NT2/D1 (cell line): ENCODE results near the gene TGM6.

Experiments
- DNase-seq: peaks from one replicate; pipeline ENCODE4 v3.0.0-alpha.2; 2011; ENCODE audit warnings: low read depth, low spot score
- H3K27me3 ChIP-seq: 2 replicates; pipeline ENCODE4 v1.6.0; 2011; ENCODE audit warnings: mild to moderate bottlenecking; ENCODE audit not compliant: insufficient read length, insufficient read depth
- H3K36me3 ChIP-seq: 2 replicates; pipeline ENCODE4 v1.6.1; 2011; ENCODE audit warnings: mild to moderate bottlenecking, low read length, mixed read lengths; ENCODE audit not compliant: insufficient read depth, insufficient read length
- H3K4me1 ChIP-seq: 2 replicates; pipeline ENCODE4 v1.5.1; 2011; ENCODE audit not compliant: insufficient read depth, insufficient read length
- H3K4me3 ChIP-seq: 2 replicates; pipeline ENCODE4 v1.5.1; 2011; ENCODE audit warnings: low read depth; ENCODE audit not compliant: insufficient read length
- H3K9ac ChIP-seq: 2 replicates; pipeline ENCODE4 v1.6.0; 2011; ENCODE audit warnings: low read depth; ENCODE audit not compliant: insufficient read length
- H3K9me3 ChIP-seq: 2 replicates; pipeline ENCODE4 v1.5.1; 2011; ENCODE audit warnings: mild to moderate bottlenecking, low read length; ENCODE audit not compliant: insufficient read depth
- SUZ12 ChIP-seq: IDR thresholded peaks from 2 replicates; pipeline ENCODE4 v1.6.1; 2011; ENCODE audit not compliant: insufficient read length, insufficient read depth; ENCODE audit errors: extremely low read depth
- YY1 ChIP-seq: IDR thresholded peaks from 2 replicates; pipeline ENCODE4 v1.6.1; 2011; ENCODE audit not compliant: insufficient read length, insufficient read depth
- ZNF274 ChIP-seq: IDR thresholded peaks from 2 replicates; pipeline ENCODE4 v1.6.1; 2011; ENCODE audit warnings: mild to moderate bottlenecking, low read depth, low read length

TGM6 gene

DNA sequence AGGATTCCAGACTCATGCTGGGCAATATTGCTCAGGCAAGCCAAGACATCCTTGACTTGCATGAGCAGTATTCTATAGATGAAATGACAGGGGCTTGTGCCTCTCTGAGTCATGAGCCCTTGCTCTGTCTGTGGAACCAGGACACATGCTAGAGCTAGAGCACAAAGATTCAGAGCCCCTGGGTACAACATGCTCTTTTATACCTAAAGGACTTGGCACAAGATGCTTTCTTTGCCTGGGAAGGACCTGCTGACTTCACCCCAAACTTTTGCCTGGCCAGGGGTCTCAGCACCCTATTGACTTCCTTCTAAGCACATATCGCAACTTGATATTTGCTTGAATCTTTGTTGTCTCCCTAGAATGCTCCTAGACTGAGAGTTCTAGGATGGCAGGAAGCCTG lies 27.4 kb downstream of the TGM6 start:
- no peak for TF ChIP-seq YY1
- no peak for TF ChIP-seq ZNF274
- TF ChIP-seq SUZ12, result no peak
- no peaks in the 10 kb centered on the region for H3K4me1 ChIP-seq

DNA sequence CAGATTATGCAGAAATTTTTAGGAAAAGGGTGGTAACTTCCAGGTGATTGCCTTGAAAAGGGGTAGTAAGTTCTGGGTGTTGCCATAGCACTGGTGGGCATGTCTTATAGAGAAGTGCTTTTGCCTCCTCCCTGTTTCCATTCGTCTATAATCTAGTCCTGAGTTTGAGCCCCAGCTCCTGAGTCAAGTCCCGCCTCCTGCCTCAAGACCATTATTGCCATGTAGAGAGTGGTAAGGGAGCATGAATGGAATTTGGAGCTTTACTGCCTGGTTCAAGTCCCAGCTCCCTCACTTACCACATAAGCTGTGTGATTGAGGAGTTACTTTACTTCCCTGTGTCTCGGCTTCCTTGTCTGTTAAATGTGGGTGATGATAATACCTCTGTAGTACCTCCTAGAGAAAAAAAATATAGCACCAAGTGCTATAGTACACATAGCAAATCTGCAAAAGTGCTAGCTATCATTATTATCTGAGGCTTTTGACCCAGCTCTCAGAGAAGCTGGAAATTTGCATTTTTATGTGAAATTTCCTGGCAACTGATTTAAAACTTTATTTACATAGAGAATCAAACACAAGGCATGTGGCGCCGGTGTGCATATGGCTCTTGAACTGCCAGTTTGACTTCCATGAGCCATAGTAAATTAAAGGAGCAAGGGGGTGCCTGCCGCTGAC lies 36.0 kb downstream of the TGM6 start:
- H3K4me3 ChIP-seq, result no peak overlapping the region
- H3K9ac ChIP-seq, result no peak overlapping the region
- no peaks in the 10 kb centered on the region for H3K4me1 ChIP-seq
- no peaks in the 10 kb centered on the region for H3K9me3 ChIP-seq
- no peak for DNase-seq
- H3K27me3 ChIP-seq, result no peaks in the 10 kb centered on the region
- H3K36me3 ChIP-seq, result no peaks in the 10 kb centered on the region
- TF ChIP-seq YY1 (no peak), ZNF274 (no peak), SUZ12 (no peak)

More for the DNA sequence above, 27.4 kb downstream of the TGM6 start:
- H3K4me3 ChIP-seq, result no peak overlapping the region
- H3K9ac ChIP-seq, result no peak overlapping the region
- DNase-seq, result no peak
- H3K9me3 ChIP-seq, result peaks cover 20% of the 10 kb centered on the region; the same call in 1 of the 2 replicates
- H3K27me3 ChIP-seq, result no peaks in the 10 kb centered on the region
- no peaks in the 10 kb centered on the region for H3K36me3 ChIP-seq

DNA sequence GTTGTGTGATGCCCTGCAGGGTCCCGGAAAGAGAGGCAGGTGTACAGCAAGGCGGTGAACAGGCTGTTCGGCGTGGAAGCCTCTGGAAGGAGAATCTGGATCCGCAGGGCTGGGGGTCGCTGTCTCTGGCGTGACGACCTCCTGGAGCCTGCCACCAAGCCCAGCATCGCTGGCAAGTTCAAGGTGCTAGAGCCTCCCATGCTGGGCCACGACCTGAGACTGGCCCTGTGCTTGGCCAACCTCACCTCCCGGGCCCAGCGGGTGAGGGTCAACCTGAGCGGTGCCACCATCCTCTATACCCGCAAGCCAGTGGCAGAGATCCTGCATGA lies 36.5 kb downstream of the TGM6 start:
- no peaks in the 10 kb centered on the region for H3K27me3 ChIP-seq
- H3K4me3 ChIP-seq, result no peak overlapping the region
- no peak overlapping the region for H3K9ac ChIP-seq
- DNase-seq, result no peak
- no peaks in the 10 kb centered on the region for H3K4me1 ChIP-seq
- H3K9me3 ChIP-seq, result no peaks in the 10 kb centered on the region
- TF ChIP-seq YY1, result no peak
- TF ChIP-seq ZNF274, result no peak
- TF ChIP-seq SUZ12, result no peak
- H3K36me3 ChIP-seq, result no peaks in the 10 kb centered on the region

DNA sequence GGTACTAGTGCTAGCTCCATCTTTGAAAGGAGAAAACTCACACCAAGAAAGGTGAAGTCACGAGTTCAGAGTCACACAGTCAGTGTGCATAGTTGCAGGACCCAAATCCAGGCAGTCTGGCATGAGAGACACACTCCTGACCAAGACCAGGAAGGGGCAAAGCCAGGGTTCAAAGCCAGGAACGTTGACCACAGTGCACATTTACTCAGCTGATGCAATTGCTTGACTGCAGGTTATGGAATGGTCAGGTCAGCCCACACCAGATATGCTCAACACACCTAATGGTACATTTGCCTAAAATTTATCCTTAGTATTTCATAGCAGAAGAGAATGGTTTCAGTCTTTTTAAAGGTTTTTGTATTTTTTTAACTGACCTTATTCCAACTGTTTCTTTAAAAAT lies 37.7 kb downstream of the TGM6 start:
- DNase-seq, result no peak
- Histone ChIP-seq H3K36me3 (no peaks in the 10 kb centered on the region), H3K27me3 (no peaks in the 10 kb centered on the region), H3K9me3 (no peaks in the 10 kb centered on the region), H3K9ac (no peak overlapping the region), H3K4me1 (no peaks in the 10 kb centered on the region), H3K4me3 (no peak overlapping the region)
- no peak for TF ChIP-seq SUZ12
- TF ChIP-seq YY1, result no peak
- TF ChIP-seq ZNF274, result no peak

DNA sequence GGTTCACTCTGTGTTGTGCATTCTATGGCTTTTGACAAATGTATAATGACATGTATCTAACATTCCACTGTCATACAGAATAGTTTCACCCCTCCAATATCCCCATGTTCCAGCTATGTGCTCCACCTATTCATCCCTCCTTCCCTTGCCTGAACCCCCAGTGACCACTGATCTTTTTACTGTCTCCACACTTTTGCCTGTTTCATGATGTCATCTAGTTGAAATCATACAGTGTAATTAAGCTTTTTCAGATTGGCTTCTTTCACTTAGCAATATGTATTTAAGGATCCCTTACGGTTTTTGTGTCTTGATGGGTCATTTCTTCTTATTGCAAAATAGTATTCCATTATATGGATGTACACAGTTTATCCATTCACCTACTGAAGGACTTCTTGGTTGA lies 39.8 kb downstream of the TGM6 start:
- no peaks in the 10 kb centered on the region for H3K4me1 ChIP-seq
- H3K27me3 ChIP-seq, result no peaks in the 10 kb centered on the region
- H3K36me3 ChIP-seq, result no peaks in the 10 kb centered on the region

DNA sequence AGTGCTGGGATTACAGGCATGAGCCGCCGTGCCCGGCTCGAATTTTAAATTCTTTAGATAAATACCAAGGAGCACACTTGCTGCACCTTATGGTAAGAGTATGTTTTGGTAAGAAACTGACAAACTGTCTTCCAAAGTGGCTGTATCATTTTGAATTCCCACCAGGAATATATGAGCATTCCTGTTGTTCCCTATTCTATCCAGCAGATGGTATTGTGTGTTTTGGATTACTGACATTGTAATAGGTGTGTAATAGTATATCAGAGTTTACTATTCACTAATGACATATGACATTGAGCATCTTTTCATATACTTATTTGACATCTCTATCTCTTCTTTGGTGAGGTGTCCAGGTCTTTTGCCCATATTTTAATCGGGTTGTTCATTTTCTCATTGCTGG lies 40.5 kb downstream of the TGM6 start:
- Histone ChIP-seq H3K27me3 (no peaks in the 10 kb centered on the region), H3K36me3 (no peaks in the 10 kb centered on the region), H3K4me1 (no peaks in the 10 kb centered on the region), H3K4me3 (no peak overlapping the region), H3K9me3 (no peaks in the 10 kb centered on the region), H3K9ac (no peak overlapping the region)
- TF ChIP-seq YY1 (no peak), ZNF274 (no peak), SUZ12 (no peak)
- no peak for DNase-seq

More for the DNA sequence above, 39.8 kb downstream of the TGM6 start:
- Histone ChIP-seq H3K9ac (no peak overlapping the region), H3K9me3 (no peaks in the 10 kb centered on the region), H3K4me3 (no peak overlapping the region)
- no peak for DNase-seq
- no peak for TF ChIP-seq YY1
- no peak for TF ChIP-seq SUZ12
- no peak for TF ChIP-seq ZNF274

DNA sequence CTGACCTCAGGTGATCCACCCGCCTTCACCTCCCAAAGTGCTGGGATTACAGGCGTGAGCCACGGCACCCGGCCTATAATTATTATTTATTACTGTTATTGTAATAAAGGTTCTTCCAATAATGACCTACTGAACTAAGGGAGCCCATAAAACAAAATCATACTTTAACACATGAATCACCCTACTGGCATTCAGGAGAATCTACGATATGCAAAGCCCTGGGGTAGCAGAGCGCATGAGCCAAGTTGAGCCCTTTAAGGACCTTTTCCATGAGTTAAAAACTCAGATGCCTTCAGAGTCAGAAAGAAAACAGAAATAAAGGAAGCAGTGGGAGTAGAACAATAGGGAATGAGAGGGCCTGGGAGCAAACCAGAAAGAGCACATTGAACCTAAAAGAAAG lies 48.4 kb downstream of the TGM6 start:
- no peak for TF ChIP-seq SUZ12
- H3K9me3 ChIP-seq, result no peaks in the 10 kb centered on the region
- H3K27me3 ChIP-seq, result no peaks in the 10 kb centered on the region
- H3K4me1 ChIP-seq, result no peaks in the 10 kb centered on the region
- DNase-seq, result no peak
- H3K4me3 ChIP-seq, result no peak overlapping the region
- no peak overlapping the region for H3K9ac ChIP-seq
- H3K36me3 ChIP-seq, result no peaks in the 10 kb centered on the region

DNA sequence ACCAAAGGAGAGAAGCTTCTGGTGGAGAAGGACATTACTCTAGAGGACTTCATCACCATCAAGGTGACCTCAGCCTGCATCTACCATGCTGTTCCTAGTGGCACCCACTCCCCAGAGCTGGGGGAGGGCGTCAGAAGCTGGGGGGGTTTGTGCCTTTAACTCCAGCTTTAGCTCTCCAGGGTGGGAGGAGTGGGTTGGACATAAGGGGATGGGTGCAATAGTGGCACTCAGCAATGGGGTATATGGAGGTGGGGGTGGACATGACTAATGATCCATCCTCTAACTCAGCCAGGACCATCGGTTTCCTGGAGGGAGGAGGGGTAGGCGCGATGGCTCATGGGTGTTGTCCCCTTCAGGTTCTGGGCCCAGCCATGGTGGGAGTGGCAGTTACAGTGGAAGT lies 49.8 kb downstream of the TGM6 start:
- no peaks in the 10 kb centered on the region for H3K27me3 ChIP-seq
- no peaks in the 10 kb centered on the region for H3K36me3 ChIP-seq
- no peak overlapping the region for H3K9ac ChIP-seq
- H3K9me3 ChIP-seq, result no peaks in the 10 kb centered on the region
- H3K4me3 ChIP-seq, result no peak overlapping the region
- no peak for DNase-seq
- H3K4me1 ChIP-seq, result no peaks in the 10 kb centered on the region
- TF ChIP-seq SUZ12 (no peak), ZNF274 (no peak), YY1 (no peak)
